ENCODE measurements around the gene PPP4R3A. TPM values are rescaled to one million over a fixed set of nuclear protein-coding genes. Genes with fewer than 3 reads are reported as not detected.

The PPP4R3A gene
- total RNA-seq, 2 donors from 2014 or later: 79.3 to 90.9 TPM

DNA sequence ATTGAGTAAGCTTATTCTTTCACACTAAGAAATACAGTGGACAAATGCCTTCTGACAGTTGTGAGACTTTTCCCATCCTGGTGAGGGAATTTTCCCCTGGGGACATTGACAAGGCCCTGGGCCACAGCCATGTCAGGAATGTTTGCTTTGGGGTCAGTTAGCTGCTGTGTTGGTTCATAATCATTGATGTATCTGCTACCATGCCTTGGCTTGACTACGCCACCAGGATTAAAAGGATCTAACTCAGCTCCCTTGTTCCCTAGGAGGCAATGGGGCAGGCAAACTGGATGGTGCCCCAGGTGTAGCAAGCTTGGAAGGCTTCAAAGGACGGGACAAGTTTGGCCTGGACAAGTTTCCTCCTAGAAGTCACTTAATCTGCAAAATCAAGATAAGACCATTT, 89.4 kb downstream of the PPP4R3A start:
- Histone ChIP-seq H3K9me3 (no peaks in the 10 kb centered on the region), H3K4me3 (no peak overlapping the region), H3K4me1 (peaks cover 6% of the 10 kb centered on the region), H3K36me3 (no peaks in the 10 kb centered on the region), H3K9ac (ENCODE audit: low read depth in 2 of 2, low read length in 2 of 2) (no peak overlapping the region), H3K27ac (no peak overlapping the region), H3K27me3 (no peaks in the 10 kb centered on the region)
- intact Hi-C loops (cut with DNase I): no loop called here
- DNase-seq: peak; percentile 13
- TF ChIP-seq, protein P1, sequence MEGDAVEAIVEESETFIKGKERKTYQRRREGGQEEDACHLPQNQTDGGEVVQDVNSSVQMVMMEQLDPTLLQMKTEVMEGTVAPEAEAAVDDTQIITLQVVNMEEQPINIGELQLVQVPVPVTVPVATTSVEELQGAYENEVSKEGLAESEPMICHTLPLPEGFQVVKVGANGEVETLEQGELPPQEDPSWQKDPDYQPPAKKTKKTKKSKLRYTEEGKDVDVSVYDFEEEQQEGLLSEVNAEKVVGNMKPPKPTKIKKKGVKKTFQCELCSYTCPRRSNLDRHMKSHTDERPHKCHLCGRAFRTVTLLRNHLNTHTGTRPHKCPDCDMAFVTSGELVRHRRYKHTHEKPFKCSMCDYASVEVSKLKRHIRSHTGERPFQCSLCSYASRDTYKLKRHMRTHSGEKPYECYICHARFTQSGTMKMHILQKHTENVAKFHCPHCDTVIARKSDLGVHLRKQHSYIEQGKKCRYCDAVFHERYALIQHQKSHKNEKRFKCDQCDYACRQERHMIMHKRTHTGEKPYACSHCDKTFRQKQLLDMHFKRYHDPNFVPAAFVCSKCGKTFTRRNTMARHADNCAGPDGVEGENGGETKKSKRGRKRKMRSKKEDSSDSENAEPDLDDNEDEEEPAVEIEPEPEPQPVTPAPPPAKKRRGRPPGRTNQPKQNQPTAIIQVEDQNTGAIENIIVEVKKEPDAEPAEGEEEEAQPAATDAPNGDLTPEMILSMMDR (IDR thresholded peaks at IDR 0.05): no peak

DNA sequence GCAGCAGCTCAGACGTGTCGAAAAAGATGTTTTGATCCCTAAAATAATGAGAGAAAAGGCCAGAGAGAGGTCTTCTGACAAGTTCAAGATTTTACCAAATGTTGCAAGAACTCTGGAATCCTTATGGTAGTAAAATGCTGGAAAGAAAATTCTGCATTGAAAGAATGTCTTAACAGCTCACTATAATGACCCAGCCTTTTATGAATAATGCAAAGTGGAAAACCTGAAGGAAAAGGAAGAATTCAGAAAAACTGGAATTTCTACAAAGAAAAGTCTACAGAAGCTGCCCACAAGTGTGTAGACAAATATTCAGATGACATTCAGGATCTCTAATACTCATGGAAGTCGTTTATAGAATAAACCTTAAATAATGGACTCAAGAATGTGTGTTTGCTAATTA, 90.7 kb downstream of the PPP4R3A start:
- H3K36me3 ChIP-seq: no peaks in the 10 kb centered on the region
- intact Hi-C loops (cut with DNase I): loop anchor here (1.0 to 2.0 kb wide), 2 partner anchors 65 to 96 kb away; no protein-coding TSS in a partner anchor
- no peak for DNase-seq
- H3K9ac ChIP-seq (ENCODE audit: low read depth in 2 of 2, low read length in 2 of 2): no peak overlapping the region
- H3K27ac ChIP-seq: no peak overlapping the region
- H3K27me3 ChIP-seq: no peaks in the 10 kb centered on the region
- no peaks in the 10 kb centered on the region for H3K9me3 ChIP-seq
- no peak overlapping the region for H3K4me3 ChIP-seq
- peaks cover 6% of the 10 kb centered on the region for H3K4me1 ChIP-seq
- TF ChIP-seq, protein P1 (IDR thresholded peaks at IDR 0.05): no peak

DNA sequence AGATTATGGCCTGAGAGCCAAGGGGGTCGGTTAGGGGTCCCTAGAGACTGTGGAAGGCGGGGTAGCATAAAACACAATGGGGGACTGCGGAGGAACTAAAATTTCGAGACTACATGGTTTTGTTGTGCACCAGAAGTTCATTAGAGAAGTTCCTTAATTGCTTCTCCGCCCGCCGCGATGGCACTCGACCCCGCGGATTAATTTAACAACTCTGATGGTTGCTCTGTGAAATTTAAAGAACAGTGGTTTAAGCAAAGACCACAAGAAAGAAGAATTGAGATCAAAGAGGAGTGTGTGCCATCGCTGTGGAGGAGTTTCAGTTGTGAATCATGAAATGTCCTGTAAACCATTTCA, 91.1 kb downstream of the PPP4R3A start:
- no peaks in the 10 kb centered on the region for H3K27me3 ChIP-seq
- DNase-seq: no peak
- H3K9ac ChIP-seq (ENCODE audit: low read depth in 2 of 2, low read length in 2 of 2): no peak overlapping the region
- no peaks in the 10 kb centered on the region for H3K36me3 ChIP-seq
- intact Hi-C loops (cut with DNase I): loop anchor here (1.0 to 2.0 kb wide), 2 partner anchors 64 to 96 kb away; no protein-coding TSS in a partner anchor
- H3K9me3 ChIP-seq: no peaks in the 10 kb centered on the region
- H3K4me1 ChIP-seq: peaks cover 6% of the 10 kb centered on the region
- H3K27ac ChIP-seq: no peak overlapping the region
- TF ChIP-seq, protein P1 (IDR thresholded peaks at IDR 0.05): no peak
- peak overlapping the region; percentile 39 for H3K4me3 ChIP-seq

DNA sequence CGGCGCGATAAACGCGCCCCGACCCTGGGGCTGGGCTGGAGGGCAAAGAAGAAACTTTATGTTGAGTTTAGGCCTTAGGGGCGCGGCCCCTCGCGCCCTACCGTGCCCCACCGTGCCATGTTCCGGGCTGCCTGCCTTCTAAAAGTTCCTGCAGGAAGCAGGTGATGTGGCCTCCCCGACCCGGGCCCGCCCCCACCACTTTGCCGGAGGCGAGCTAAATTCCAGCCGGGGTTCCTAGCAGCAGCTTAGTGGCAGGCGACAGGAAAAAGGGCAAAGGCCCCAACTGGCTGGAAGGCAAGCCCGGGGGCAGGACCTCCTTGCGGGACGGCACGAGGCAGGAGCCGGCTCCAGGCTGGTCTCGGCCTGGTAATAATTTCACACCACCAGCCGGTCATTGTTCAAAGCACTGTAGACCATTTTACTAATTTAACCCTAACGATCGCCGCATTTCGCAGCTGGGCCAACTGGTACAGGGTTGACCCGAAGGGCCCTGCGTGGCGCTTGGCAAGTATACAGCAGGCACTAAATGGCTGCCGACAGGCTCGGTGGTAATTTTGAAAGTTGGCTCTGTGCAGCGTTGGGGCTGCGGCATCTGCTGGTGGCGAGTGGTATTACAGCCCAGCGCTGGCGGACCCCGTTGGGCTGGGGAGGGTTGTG, 91.6 kb downstream of the PPP4R3A start:
- TF ChIP-seq, protein P1 (IDR thresholded peaks at IDR 0.05): peak; percentile 99
- H3K9ac ChIP-seq (ENCODE audit: low read depth in 2 of 2, low read length in 2 of 2): peak overlapping the region; percentile 28 to 55
- H3K4me3 ChIP-seq: peak overlapping the region; percentile 39

DNA sequence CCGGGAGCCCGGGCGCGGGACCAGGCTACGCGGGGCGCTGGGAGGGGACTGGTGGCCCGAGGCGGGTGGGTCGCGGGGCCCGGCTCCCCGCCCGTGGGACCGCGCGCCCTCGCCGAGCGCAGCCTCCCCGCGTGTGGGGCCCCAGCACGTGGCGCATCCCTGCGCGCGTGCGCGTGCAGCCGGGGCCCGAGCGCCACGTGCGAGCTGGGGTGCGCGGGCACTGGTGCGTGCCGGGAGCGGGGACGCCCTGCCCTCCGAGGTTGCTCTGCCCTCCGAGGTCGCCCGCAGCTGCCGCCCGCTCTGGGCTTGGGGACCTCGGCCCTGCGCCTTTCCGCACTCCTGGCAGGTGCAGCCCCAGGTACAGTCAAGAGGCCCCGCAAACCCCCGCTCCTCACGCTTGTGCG, 92.1 kb downstream of the PPP4R3A start:
- H3K4me3 ChIP-seq: peak overlapping the region; percentile 39
- intact Hi-C loops (cut with DNase I): loop anchor here (2.0 kb wide), 1 partner anchor 63 kb away; no protein-coding TSS in a partner anchor
- H3K9me3 ChIP-seq: no peaks in the 10 kb centered on the region
- DNase-seq: no peak
- no peak overlapping the region for H3K27ac ChIP-seq
- H3K9ac ChIP-seq (ENCODE audit: low read depth in 2 of 2, low read length in 2 of 2): peak overlapping the region; percentile 28 to 55
- H3K36me3 ChIP-seq: no peaks in the 10 kb centered on the region
- TF ChIP-seq, protein P1 (IDR thresholded peaks at IDR 0.05): no peak
- no peaks in the 10 kb centered on the region for H3K27me3 ChIP-seq
- peaks cover 12% of the 10 kb centered on the region for H3K4me1 ChIP-seq

More for the DNA sequence above, 91.6 kb downstream of the PPP4R3A start:
- intact Hi-C loops (cut with DNase I): loop anchor here (1.0 to 2.0 kb wide), 2 partner anchors 64 to 95 kb away; no protein-coding TSS in a partner anchor
- DNase-seq: peak; percentile 87
- H3K9me3 ChIP-seq: no peaks in the 10 kb centered on the region
- H3K36me3 ChIP-seq: no peaks in the 10 kb centered on the region
- no peaks in the 10 kb centered on the region for H3K27me3 ChIP-seq
- H3K27ac ChIP-seq: no peak overlapping the region
- peaks cover 10% of the 10 kb centered on the region for H3K4me1 ChIP-seq

Measured in colonic mucosa (tissue), 4 donors.